NCI-H524 (cell line): ENCODE measurements around the gene MCM6.
"Not testable (repeated sequence)": the region's sequence is repeated elsewhere in the genome, so short reads cannot be mapped to it uniquely, and the experiment has no call there.

Experiments used
- DNase-seq, 2 experiments: peaks; one replicate each; lab custom pipeline; 2025; lab: John Stamatoyannopoulos, UW

Gene MCM6

DNA sequence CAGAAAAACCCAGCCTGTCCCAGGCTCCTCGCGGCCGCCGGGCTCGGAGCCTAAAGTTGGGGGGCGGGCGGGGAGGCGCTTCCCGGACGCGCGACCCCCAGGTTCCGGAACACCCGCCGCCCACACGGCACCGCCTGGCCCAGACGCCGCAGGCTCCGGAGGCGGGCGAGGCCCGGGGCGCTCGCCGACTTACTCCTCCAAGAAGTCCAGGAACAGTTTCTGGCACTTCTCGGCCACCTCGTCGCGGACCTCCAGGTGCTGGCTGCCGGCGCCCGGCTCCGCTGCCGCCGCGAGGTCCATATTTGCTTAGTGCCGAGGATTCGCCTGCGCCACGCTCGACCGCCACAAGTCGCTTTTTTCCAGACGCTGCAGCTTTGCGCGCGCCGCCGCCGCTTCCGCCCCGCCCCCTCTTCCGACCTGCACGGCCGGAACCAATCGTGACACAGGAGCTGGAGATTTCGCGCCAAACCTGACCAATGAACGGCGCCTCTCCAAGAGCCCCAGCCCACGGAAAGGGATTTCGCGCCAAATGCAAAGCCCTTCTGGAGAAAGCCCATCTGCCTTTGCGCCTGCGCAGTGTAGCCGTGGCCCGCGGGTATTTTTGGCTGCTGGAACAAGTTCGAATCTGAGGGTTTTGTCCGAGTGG lies at the start of gene MCM6:
TSS of gene MCM6 (minus strand) at position 378 of the 646 bp plus-strand sequence. CDS start at position 300, 78 bp downstream.
- DNase-seq, result peak; percentile 97 to 99

DNA sequence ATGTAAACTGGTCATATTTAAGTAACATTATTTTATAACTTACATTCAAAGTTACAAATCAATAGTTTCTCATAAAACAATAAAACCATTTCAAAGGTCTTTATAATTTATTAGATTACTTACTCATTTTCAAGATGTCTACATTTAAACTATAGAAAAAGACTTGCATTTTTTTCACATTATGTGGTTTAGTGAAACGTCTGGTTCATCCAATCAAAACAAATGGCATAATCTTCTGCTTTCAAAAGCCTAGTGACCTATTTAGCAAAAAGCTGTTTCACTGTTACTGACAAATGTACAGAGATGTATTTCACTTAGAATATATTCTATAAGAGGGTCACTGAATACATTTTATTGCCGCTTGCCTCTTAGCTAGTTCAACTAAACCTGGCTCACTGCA lies 49.3 kb upstream of the MCM6 start:
- no peak for DNase-seq

DNA sequence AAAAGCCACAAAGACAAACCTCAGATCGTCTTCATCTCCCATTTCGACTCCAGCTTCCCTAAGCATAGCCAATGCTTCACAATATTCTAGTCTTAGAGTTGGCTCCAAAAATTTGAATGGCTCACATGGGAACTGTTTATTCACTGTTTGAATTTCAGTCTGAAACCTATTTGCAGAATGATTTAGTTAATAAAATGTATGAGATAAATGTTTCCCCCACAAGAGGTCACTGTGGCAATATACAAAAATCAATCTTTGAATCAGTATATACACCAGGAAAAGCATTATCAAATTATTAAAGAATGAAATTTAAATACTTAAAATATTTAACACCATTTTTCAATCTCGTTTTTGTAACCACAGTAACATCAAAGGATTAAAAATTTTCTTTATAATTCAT lies 40.0 kb upstream of the MCM6 start:
- DNase-seq, result peak; percentile 7 to 61

DNA sequence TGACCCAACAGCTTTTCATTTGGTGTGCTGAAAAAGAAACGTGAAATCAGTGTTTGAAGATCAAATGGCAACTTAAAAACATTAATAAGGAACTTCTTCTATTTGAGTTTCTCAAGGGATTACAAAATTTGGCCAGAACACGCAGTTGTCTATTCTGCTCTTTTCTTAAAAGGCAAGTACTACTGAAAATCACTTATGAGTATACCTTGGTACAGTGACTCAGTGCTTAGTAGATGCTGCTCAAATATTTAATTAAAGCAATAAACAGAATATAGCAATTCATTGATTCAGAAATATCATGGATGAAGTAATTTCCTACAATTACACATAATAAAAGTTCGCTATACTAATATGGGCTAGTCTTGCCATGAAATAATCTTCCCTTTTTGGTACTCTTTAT lies 38.2 kb upstream of the MCM6 start:
- DNase-seq, result no peak

DNA sequence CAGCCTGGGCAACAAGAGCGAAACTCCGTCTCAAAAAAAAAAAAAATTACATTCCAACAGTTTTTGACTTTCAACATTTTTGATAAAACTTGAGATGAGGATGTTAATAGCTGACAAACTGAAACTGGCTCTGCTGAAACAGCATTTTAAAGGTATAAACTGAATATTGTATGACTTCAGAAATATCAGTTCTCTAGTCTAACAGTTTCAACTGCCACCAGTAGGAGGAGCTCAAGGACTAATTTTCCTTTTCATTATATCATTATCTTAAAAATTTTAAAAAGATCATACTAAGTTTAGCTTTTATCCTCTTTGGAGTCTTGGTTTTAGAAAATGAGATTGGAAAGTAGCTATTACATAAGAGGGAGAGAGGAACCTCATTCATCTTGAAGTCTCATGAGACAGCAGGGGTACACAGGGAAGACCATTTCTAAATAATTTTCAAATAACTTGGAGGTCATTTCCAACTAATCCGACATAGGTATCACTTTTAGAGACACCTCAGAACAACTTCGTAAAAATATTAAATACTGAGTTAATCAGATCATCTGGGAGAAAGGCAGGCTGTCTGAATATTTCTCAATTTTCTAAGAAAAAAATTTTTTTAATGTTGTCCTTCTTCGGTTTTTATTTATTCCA lies 37.6 kb upstream of the MCM6 start:
- DNase-seq, result peak; percentile 2 to 49

DNA sequence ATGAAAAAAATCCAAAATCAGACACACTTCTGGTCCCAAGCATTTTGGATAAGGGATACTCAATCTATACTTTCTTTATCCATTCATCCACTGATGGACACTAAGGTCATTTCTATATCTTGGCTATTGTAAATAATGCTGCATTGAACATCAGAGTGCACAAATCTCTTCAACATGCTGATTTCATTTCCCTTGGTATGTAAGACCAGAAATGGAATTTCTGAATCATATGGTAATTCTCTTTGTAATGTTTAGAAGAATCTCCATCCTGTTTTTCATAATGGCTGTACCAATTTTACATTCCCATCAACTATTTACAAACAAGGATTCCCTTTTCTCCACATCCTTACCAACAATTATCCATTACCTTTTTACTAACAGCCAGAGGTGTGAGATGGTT lies 33.7 kb upstream of the MCM6 start:
- no peak for DNase-seq

DNA sequence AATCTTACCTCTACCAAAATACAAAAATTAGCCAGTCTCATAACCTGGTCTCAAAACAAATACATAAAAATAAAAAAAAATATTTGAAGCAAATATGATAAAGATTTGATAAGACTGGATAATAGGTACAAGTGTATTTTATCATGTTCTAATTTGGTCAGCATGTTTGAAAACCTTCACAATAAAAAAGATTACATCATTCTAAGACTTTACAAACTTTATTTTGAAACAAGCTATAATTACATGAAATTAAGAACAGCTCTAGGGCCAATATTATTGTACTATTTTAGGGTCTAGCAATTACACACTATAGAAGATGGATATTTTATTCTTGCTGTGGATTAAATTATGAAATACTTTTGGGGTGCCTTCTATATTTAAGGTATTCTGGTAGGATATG lies 29.4 kb upstream of the MCM6 start:
- no peak for DNase-seq

DNA sequence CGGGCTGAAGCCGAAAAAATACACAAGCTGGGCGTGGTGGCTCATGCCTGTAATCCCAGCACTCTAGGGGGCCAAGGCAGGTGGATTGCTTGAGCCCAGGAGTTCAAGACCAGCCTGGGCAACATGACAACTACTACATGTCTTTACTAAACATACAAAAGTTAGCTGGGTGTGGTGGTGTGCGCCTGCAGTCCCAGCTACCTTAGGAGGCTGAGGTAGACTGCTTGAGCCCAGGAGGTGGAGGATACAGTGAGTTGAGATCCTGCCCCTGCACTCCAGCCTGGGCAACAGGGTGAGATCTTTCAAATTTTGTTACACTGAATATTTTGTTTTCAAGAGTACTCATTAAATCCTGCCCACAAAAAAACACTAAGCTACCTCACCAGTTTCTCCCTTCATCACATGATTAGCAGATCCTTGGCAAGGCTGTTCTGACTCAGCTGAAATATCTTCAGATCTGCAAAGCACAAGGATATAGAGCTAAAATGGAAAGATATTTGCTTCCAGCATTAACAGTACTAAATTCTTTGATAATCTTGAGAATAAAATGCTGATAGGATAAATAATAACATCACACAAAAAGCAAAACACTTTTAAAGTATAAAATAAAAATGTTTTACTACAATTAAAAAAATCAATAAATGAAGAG lies 28.2 kb upstream of the MCM6 start:
- no peak for DNase-seq

DNA sequence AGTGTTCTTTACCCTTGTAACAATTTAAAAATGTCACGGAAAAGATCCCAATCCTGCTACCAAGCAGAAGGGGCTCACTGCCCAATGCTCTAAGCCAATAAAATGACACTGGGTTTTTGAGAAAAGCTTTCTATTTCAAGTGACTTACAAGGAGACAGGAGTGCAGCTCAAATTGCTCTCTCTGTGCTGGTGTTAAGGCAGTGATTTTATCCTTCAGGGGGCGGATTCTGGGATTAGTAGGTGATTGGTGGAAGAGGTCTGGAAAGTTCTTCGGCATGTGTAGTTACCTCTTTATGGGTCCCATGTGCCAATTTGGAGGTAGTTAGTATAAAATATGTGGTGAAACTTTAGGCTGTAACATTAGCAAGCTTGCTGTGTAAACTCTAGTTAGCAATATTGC lies 27.4 kb upstream of the MCM6 start:
- DNase-seq, result peak; percentile 20 to 50

DNA sequence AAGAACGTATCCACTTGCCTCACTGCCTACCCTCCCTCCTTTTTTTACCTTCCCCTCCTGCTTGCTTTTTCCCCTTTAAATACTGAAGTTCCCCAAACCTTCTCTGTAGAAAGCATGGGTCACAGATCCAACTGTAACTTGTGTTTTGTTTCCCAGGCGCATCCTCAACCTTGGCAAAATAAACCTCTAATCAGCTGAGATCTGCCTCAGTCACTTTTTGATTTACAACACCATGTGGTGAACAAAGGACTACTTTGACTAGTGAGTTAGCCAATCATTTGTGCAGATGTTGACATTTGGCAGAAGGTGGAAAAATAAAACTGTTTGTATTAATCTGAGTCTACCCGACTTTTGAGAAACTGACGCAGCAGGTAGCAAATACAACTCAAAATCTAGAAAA lies 23.3 kb upstream of the MCM6 start:
- no peak for DNase-seq

DNA sequence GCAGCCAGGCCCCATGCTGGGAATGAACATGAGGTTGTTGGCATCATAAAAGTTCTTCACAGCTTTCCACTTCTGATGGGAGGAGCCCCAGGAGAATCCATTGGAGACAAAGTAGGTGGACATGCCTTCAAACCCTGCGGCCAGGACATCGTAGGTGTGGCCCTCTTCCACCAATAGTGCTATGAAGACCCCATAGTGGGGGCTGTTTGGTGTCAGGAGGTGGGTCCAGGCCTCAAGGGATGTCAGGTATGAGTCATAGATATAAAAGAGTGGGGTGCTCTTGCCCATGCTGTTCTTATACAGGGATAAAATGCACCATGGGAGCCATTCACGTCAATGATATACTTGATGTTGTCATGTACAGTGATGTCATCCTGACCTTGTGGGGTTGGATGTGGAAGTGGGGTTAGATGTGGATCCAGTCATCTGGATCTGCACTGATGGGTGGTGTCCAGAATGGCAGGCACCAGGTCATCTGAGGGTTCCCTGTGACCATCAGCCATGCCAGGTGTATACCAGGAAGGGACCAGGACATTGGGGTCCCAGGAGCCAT lies 22.1 kb upstream of the MCM6 start:
- no peak for DNase-seq

DNA sequence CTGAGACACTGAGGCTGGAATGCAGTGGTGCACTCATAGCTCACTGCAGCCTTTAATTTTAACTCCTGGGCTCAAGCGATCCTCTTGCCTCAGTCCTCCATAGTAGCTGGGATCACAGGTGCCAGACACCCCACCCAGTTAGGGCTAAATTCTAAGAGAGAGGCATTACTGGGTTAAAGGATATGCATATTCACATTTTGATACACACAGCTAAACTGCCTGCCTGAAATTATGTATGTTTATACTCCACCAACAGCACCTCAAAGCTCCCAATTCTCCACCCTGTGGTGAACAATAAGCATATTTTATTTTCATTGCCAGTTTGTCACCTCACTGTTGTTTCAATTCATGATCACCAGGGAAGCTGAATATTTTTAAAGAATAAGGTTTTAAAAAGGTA lies 18.7 kb upstream of the MCM6 start:
- DNase-seq, result no peak

DNA sequence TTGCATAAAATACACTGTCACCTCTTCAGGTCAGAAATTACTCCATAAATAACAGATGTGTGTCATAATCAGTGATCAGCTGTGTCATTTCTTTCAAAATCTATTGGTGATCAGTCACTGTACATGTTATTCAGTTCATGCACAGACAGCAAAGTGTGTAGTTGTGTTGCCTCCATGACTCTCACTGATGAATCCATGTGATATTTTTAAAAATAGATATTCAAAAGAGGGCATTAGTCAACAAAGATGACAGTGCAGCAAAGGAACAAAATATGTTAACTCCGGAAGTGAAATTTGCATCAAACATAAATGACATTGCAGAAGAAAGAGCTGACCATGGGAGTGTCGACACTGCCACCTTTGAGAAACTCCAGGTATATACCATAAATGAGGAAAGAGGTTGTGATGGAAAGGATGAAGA lies 17.1 kb upstream of the MCM6 start:
- DNase-seq, result no peak

DNA sequence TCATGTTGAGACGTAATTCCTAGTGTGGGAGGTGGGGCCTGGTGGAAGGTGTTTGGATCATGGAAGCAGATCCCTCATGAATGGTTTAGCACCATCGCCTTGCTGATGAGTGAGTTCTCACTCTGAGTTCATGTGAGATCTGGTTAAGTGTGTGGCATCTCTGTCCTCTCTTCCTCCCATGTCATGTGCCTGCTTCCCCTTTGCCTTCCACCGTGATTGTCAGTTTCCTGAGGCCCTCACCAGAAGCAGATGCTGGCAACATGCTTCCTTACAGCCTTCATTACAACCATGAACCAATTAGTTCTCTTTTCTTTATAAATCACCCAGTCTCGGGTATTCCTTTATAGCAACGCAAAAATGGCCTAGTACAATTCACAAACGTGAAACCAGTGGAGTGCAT lies 14.6 kb upstream of the MCM6 start:
- DNase-seq, result no peak

DNA sequence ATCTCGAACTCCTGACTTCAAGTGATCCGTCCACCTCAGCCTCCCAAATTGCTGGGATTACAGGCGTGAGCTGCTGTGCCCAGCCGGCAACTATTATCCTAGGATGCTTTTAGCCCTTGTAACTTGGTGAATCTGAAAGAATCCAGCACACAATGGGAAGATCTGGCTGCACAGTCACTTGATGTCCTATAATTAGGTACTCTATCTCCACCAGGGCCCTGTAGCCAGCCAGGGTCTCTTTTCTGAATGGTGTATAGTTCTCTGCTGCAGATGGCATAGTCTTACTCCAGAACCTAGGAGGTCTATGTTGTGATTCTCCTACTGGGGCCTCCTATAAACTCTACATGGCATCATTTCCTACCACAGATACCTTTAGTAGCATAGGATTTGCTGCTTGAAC lies 13.9 kb upstream of the MCM6 start:
- no peak for DNase-seq

DNA sequence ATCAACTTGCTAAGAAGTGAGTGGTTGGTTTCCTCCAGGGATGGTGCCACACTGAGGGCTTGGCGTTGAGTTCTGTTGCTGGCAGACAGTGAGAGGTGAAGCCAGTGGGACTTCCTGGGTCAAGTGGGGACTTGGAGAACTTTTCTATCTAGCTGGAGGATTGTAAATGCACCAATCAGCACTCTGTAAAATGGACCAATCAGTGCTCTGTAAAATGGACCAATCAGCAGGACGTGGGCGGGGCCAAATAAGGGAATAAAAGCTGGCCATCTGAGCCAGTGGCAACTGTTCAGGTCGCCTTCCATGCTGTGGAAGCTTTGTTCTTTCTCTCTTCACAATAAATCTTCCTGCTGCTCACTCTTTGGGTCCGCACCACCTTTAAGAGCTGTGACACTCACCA lies 12.3 kb upstream of the MCM6 start:
- DNase-seq, result not testable (repeated sequence)

DNA sequence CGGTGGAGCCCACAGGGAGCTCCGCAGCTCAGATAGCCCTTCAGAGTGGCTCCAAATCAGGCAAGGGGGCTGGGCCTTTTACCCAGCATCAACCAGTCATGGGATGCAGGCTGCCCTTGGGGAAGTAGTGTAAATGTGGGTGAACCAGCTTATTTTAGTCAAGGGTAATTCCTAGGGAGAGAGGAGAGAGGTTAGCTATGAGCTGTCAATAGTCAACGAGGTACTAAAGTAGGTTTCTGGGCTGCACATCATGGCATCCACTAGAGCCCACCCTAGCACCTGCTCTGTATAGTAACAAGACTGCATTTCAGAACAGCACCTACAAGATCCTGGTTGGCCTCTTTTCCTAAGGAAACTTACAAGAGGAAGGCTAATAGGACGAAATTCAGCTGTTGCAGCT lies 9.5 kb upstream of the MCM6 start:
- DNase-seq, result no peak

DNA sequence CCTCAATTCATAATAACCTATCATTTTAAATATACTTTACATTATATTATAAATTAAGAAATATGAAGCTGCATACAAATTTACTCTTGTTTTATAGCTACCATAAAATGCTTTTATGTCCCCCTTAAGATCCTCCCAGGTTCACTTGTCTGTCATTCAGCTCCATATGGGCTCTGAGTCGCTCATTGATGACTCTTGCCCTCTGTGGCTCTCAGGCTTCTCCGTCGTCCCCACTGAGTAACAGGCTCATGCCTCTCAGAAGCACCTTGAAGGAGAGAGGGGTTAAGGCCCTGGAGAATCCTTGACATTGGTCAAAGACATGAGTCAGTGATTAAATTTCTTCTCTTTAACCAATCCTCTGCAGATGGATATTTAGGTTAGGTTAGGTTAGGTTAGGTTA lies 6.2 kb upstream of the MCM6 start:
- peak; percentile 80 to 84 for DNase-seq

DNA sequence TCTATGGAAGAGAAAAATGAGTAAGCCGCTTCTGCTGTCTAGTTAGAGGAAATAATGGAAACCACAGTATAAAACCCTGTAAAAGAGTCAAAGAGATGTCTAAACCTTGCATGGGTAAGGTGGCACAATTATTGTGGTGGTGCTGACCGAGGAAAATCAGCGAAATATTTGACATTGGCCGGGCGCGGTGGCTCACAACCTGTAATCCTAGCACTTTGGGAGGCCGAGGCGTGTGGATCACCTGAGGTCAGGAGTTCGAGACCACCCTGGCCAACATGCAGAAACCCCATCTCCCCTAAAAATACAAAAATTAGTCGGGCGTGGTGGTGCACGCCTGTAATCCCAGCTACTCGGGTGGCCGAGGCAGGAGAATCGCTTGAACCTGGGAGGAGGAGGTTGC lies 527 bp upstream of the MCM6 start:
- not testable (repeated sequence) for DNase-seq

DNA sequence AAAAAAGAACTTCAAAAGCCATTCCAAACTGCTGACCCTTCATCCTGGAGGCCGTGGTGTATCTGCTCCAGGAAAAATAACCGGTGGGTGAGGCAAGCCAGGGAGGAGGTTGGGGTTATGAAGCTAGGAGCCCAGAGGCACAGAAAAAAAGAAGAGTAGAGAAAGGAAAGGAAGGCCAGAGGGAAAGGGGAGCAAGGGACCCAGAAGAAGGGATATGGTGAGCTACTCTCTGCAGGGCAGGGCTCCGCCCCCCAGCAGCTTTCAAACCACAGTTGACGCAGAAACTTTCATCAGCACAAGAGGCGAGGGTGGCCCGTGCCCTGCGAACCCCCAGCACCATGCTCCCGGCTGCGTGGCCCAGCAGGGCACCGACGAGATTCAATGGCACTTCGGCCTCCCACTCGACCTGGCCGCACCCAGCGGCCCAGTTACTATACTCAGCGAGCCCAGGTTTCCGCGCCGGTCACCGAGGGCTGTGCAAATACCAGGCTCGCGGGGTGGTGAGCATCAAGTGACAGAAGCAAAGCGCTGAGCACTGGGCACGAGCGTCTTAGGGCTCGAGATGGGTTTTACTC lies 665 bp downstream of the MCM6 start:
- peak; percentile 24 to 44 for DNase-seq

DNA sequence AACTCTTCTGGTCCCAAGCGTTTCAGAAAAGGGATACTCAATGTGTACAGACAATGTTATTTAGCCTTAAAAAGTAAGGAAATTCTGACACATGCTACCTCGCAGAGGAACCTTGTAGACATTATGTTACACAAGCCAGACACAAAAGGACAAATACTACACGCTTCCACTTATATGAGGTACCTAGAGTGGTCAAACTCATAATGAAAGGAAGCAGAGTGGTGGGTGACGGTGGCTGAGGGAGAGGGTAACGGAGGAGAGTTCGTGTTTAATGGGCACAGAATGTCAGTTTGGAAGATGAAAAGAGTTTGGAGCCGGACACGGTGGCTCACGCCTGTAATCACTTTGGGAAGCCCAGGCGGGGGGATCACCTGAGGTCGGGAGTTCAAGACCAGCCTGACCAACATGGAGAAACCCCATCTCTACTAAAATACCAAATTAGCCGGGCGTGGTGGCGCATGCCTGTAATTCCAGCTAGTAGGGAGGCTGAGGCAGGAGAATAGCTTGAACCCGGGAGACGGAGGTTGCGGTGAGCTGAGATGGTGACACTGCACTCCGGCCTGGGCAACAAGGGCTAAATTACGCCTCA lies 1.4 kb downstream of the MCM6 start:
- no peak for DNase-seq

DNA sequence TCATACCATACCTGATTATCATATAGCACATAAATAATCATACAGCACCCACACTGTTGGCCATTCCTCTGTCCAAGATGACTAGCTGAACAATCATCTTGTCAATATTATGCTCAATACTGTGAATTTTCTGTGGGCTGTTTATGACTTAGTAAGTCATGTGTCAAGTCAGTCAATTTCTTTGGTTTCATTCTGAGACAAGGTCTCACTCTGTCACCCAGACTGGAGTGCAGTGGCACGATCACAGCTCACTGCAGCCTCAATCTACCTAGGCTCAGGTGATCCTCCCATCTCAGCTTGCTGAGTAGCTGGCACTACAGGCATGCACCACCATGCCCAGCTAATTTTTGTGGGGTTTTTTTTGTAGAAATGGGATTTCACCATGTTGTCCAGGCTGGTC lies 5.7 kb downstream of the MCM6 start:
- DNase-seq, result no peak

DNA sequence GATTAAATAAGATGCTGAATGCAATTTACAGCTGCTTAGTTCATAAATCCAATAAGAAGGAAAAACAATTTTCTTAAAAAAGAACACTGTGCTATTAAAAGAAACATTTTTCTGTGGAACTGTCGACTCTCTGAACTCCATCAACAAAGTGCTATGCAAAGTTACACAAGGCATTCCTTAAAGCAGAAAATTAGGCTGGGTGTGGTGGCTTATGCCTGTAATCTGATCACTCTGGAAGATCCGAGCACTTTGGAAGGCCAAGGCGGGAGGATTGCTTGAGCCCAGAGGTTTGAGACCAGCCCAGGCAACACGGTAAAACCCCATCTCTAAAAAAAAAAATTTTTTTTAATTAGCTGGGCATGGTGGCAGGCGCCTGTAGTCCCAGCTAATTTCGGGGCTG lies 13.0 kb downstream of the MCM6 start:
- DNase-seq, result no peak
